ENCODE results near the gene JARID2.
"Not testable (repeated sequence)": the region's sequence is repeated elsewhere in the genome, so short reads cannot be mapped to it uniquely, and the experiment has no call there.

- not testable (repeated sequence) for TF ChIP-seq JUNB (CRISPR knock-in tag; IDR thresholded peaks at IDR 0.05; ENCODE audit: borderline replicate concordance); REST (IDR thresholded peaks at IDR 0.05; ENCODE audit: borderline replicate concordance in 1 of 2, low read depth in 1 of 2, low read length in 2 of 2); STAT5B (CRISPR knock-in tag; IDR thresholded peaks at IDR 0.05); MLX (CRISPR knock-in tag; IDR thresholded peaks at IDR 0.05); RARG (CRISPR knock-in tag; IDR thresholded peaks at IDR 0.05; ENCODE audit: low read depth); CHCHD3 (CRISPR knock-in tag; IDR thresholded peaks at IDR 0.05)
These were observed 297.6 kb downstream of the JARID2 start for GRCh38 chr6:15543332-15543917.

All from HepG2 (cell line).